IPS DF 6.9 (cell line): Measurements from ENCODE around the gene KLF7.

Experiments
- DNase-seq: peaks from one replicate; pipeline ENCODE4 v3.0.0-alpha.2; 2013; ENCODE audit warnings: low read depth, low spot score
- H3K27ac ChIP-seq: one replicate; pipeline ENCODE4 v1.5.1; 2013; ENCODE audit warnings: low read length, control low read depth
- H3K27me3 ChIP-seq: 2 replicates; pipeline ENCODE4 v1.6.1; 2013; ENCODE audit warnings: mild to moderate bottlenecking, low read length; ENCODE audit not compliant: control insufficient read depth, insufficient read depth
- H3K36me3 ChIP-seq: 2 replicates; pipeline ENCODE4 v1.6.1; 2013; ENCODE audit warnings: low read length; ENCODE audit not compliant: control insufficient read depth, insufficient read depth
- H3K4me1 ChIP-seq: 2 replicates; pipeline ENCODE4 v1.6.1; 2013; ENCODE audit warnings: low read length; ENCODE audit not compliant: control insufficient read depth, insufficient read depth
- H3K4me3 ChIP-seq: 2 replicates; pipeline ENCODE4 v1.5.1; 2013; ENCODE audit warnings: mild to moderate bottlenecking, low read length
- H3K9me3 ChIP-seq: 2 replicates; pipeline ENCODE4 v1.6.1; 2013; ENCODE audit warnings: low read length, inconsistent platforms; ENCODE audit not compliant: control insufficient read depth, insufficient read depth
- WGBS: extraction: QIAGEN DNeasy Blood & Tissue Kit; methylation state at CpG from one replicate; pipeline ENCODE4 v1.1.7; 2013; ENCODE audit warnings: mixed read lengths, missing lambda C conversion rate; ENCODE audit not compliant: insufficient read length, insufficient coverage; 5-methylcytosine and 5-hydroxymethylcytosine counted together

Gene KLF7

GRCh38 chr2:207128867-207129266 is 36.9 kb downstream of the KLF7 start:
- DNase-seq: no peak
- Histone ChIP-seq H3K36me3 (no peaks in the 10 kb centered on the region), H3K27me3 (no peaks in the 10 kb centered on the region), H3K4me3 (no peak overlapping the region), H3K9me3 (no peaks in the 10 kb centered on the region), H3K27ac (no peak overlapping the region), H3K4me1 (peaks cover 11% of the 10 kb centered on the region; the same call in 1 of the 2 replicates)
- no CpG with 5 or more reads among the region's 4 CpGs for WGBS

- DNase-seq: no peak
- Histone ChIP-seq H3K9me3 (no peaks in the 10 kb centered on the region), H3K4me3 (no peak overlapping the region), H3K27me3 (no peaks in the 10 kb centered on the region), H3K36me3 (peaks cover 2% of the 10 kb centered on the region; the same call in 1 of the 2 replicates), H3K27ac (no peak overlapping the region), H3K4me1 (peaks cover 9% of the 10 kb centered on the region)
- WGBS: no CpG with 5 or more reads among the region's 4 CpGs
These were observed 38.9 kb downstream of the KLF7 start for GRCh38 chr2:207126724-207127308.

DNA sequence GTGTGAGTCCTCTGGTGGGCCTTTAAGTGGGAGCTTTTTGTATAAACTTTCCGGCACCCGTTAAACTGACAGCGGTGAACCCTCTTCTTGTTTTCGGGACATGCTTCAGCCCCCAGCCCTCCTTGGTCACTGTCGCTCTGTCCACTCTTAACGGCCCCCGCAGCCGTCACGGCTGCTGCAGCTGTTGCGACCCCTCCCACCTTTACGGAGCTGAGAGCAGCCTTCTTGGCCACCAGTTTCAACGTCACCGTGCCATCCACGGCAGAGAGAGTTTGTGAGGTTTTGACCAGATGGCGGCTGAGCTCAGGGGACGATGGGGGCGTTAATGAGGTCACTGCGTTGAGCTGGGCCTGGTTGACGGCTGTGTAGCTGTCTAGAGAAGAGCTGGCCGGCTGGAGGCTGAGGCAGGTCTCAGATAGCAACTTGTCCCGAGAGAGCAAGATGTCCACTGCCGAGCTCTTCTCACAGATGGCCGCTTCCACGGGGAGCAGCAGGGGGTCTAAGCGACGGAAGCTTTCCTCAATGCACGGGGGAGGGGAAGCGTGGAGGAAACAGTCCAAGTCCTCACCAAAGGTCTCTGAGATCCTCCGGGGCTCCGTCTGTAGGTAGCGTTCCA is 41.9 kb downstream of the KLF7 start:
- H3K4me3 ChIP-seq: no peak overlapping the region
- DNase-seq: no peak
- peaks cover 2% of the 10 kb centered on the region; the same call in 1 of the 2 replicates for H3K36me3 ChIP-seq
- no peaks in the 10 kb centered on the region for H3K9me3 ChIP-seq
- H3K27ac ChIP-seq: no peak overlapping the region
- H3K4me1 ChIP-seq: peaks cover 9% of the 10 kb centered on the region
- no peaks in the 10 kb centered on the region for H3K27me3 ChIP-seq
- no CpG with 5 or more reads among the region's 31 CpGs for WGBS

- no peak overlapping the region for H3K4me3 ChIP-seq
- peaks cover 2% of the 10 kb centered on the region; the same call in 1 of the 2 replicates for H3K36me3 ChIP-seq
- no peak for DNase-seq
- H3K27ac ChIP-seq: no peak overlapping the region
- no peaks in the 10 kb centered on the region for H3K9me3 ChIP-seq
- WGBS: no CpG with 5 or more reads among the region's 4 CpGs
- H3K27me3 ChIP-seq: no peaks in the 10 kb centered on the region
- peaks cover 9% of the 10 kb centered on the region for H3K4me1 ChIP-seq
These were observed 42.4 kb downstream of the KLF7 start for GRCh38 chr2:207123335-207123744.

GRCh38 chr2:207122651-207123334 is 43.0 kb downstream of the KLF7 start:
- Histone ChIP-seq H3K4me3 (no peak overlapping the region), H3K27ac (no peak overlapping the region), H3K27me3 (no peaks in the 10 kb centered on the region), H3K9me3 (no peaks in the 10 kb centered on the region), H3K4me1 (peaks cover 9% of the 10 kb centered on the region), H3K36me3 (peaks cover 2% of the 10 kb centered on the region; the same call in 1 of the 2 replicates)
- no peak for DNase-seq
- no CpG with 5 or more reads among the region's 5 CpGs for WGBS

- Histone ChIP-seq H3K27ac (no peak overlapping the region), H3K4me1 (peaks cover 9% of the 10 kb centered on the region), H3K36me3 (peaks cover 2% of the 10 kb centered on the region; the same call in 1 of the 2 replicates), H3K27me3 (no peaks in the 10 kb centered on the region), H3K9me3 (no peaks in the 10 kb centered on the region), H3K4me3 (no peak overlapping the region)
- WGBS: no CpG with 5 or more reads among the region's 1 CpG
- DNase-seq: no peak
These were observed 44.0 kb downstream of the KLF7 start for GRCh38 chr2:207121784-207122183.

- DNase-seq: no peak
- H3K27me3 ChIP-seq: no peaks in the 10 kb centered on the region
- H3K4me3 ChIP-seq: no peak overlapping the region
- no CpG with 5 or more reads among the region's 4 CpGs for WGBS
- H3K4me1 ChIP-seq: peaks cover 8% of the 10 kb centered on the region
- H3K27ac ChIP-seq: no peak overlapping the region
- peaks cover 2% of the 10 kb centered on the region; the same call in 1 of the 2 replicates for H3K36me3 ChIP-seq
- no peaks in the 10 kb centered on the region for H3K9me3 ChIP-seq
These were observed 46.7 kb downstream of the KLF7 start for GRCh38 chr2:207119048-207119447.

- no peak overlapping the region for H3K27ac ChIP-seq
- H3K4me1 ChIP-seq: no peaks in the 10 kb centered on the region
- H3K9me3 ChIP-seq: no peaks in the 10 kb centered on the region
- no peaks in the 10 kb centered on the region; the same call in 1 of the 2 replicates for H3K36me3 ChIP-seq
- no peak overlapping the region for H3K4me3 ChIP-seq
- no peak for DNase-seq
- no peaks in the 10 kb centered on the region for H3K27me3 ChIP-seq
- no CpG with 5 or more reads among the region's 2 CpGs for WGBS
These were observed 48.1 kb downstream of the KLF7 start for GRCh38 chr2:207117668-207118067.

DNA sequence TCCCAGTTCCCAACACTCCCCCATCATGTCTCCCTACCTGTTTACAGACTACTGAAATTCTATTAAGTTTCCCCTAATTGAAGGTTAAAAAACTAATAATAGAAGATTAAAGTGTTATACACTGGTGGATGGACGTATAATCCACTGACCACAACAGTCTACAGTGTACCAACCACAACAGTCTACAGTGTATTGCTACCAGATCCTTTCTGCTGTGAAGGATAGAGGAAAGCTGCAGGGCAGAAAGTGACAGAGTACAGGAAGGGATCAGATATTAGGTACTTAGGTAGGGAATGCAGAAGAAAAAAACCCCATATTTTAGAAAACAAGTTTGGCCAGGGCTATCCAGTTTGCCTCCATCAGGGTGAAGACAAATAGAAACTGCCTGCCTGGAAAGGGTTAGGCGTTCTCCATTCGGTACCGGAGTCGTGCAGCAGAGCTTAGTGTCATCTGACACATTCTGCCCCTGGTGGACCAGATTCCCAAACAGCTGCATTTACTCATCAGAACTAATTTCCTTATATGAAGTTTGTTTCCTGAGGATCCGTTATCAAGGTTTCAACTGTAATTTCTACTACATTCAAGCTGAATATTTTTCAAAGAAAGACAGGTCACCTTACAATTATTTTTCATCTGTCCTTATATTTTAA is 49.9 kb downstream of the KLF7 start:
- Histone ChIP-seq H3K4me3 (no peak overlapping the region), H3K9me3 (no peaks in the 10 kb centered on the region), H3K27me3 (no peaks in the 10 kb centered on the region), H3K4me1 (no peaks in the 10 kb centered on the region), H3K27ac (no peak overlapping the region), H3K36me3 (no peaks in the 10 kb centered on the region; the same call in 1 of the 2 replicates)
- no peak for DNase-seq
- no CpG with 5 or more reads among the region's 6 CpGs for WGBS

GRCh38 chr2:207113414-207113813 is 52.3 kb downstream of the KLF7 start:
- no peaks in the 10 kb centered on the region for H3K4me1 ChIP-seq
- H3K27ac ChIP-seq: no peak overlapping the region
- DNase-seq: no peak
- no peaks in the 10 kb centered on the region for H3K36me3 ChIP-seq
- no peaks in the 10 kb centered on the region for H3K9me3 ChIP-seq
- no peak overlapping the region for H3K4me3 ChIP-seq
- no peaks in the 10 kb centered on the region for H3K27me3 ChIP-seq
